GM12891 (cell line): ENCODE results near the gene DOC2B.

Source experiments
- POLR2A ChIP-seq: IDR thresholded peaks from 2 replicates; pipeline ENCODE4 v1.6.1; 2011; ENCODE audit warnings: low read depth, low read length, control low read depth
- POLR2AphosphoS5 ChIP-seq: IDR thresholded peaks from 2 replicates; pipeline ENCODE4 v1.6.1; 2011; ENCODE audit warnings: low read depth, low read length, control low read depth
- POU2F2 ChIP-seq: IDR thresholded peaks from 2 replicates; pipeline ENCODE4 v1.6.1; 2011; ENCODE audit warnings: low read depth, mild to moderate bottlenecking, control low read depth, low read length, moderate library complexity
- TAF1 ChIP-seq: IDR thresholded peaks from 2 replicates; pipeline ENCODE4 v1.6.1; 2011; ENCODE audit warnings: low read depth, low read length, control low read depth

- TF ChIP-seq POLR2A: no peak
- TF ChIP-seq TAF1: no peak
- no peak for TF ChIP-seq POLR2AphosphoS5
- no peak for TF ChIP-seq POU2F2
Observed at GRCh38 chr17:146546-146945, 34.9 kb downstream of the DOC2B start.
